GM19239 (cell line): Measurements from ENCODE around the gene STEAP1B.
"Not testable (repeated sequence)": the region's sequence is repeated elsewhere in the genome, so short reads cannot be mapped to it uniquely, and the experiment has no call there.

ENCODE experiments used
- DNase-seq: peaks from one replicate; pipeline ENCODE4 v3.0.0; 2011; ENCODE audit warnings: low spot score; ENCODE audit not compliant: insufficient read length
- FAIRE-seq: peaks from 2 replicates; lab custom pipeline; 2011; peaks lifted over from hg19 to GRCh38; lab: Jason Lieb, UNC

Gene STEAP1B

DNA sequence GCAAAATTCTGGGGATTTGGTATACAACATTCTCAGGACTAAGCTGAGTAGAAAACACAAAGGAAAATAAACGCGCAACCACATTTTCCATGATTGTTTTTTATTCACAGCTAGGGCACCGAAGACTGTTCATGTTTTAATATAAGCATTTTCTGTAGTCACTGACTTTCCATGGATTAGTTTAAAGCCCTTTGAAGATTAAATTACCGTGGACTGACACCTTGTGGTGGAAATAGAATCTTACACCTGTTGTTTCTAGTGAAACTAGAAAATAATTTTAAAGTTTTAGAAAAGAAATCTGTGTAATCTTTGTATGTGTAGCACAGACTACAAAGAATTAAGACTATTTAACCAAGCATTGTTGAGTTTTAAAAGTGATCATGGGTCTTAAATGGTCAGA lies 1.3 kb upstream of the STEAP1B start:
- not testable (repeated sequence) for DNase-seq, FAIRE-seq

DNA sequence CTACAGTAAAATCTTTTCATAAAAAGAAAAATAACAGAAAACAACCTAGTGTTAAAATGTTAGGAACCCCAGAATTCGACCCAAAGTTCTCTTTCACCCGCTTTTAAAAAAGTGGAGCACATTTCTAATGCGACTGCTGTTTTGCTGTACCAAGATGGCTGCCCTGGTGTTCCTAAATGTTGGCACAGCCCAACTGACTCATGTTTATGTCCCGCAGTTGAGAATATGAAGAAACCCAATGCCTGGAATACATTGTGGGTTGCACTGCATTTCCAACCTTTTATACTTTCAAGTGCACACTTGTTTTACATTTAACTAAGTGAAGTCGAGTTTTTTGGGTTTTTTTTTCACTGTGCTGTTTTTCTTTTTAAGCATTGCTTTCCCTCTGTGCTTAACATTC lies 944 bp downstream of the STEAP1B start:
- FAIRE-seq (no peak), DNase-seq (no peak)

DNA sequence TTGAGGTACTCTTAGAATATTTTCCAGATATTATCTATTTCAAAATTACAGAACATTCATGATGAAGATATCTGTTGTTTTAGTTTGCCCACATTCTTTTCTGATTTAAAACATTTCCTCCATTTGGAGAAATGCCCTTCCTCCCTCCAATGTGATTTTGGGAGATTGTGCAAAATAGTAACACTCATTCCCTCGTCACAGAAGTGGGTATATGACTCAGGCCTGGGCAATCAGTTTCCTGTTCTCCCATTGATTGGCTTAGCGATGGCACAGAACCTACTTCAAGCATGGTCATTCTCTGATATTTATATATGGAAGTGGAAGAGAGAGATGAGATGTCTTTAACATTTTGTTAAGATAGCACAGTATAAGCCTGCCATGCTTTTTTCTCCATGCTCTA lies 3.1 kb downstream of the STEAP1B start:
- FAIRE-seq, DNase-seq: not testable (repeated sequence)

DNA sequence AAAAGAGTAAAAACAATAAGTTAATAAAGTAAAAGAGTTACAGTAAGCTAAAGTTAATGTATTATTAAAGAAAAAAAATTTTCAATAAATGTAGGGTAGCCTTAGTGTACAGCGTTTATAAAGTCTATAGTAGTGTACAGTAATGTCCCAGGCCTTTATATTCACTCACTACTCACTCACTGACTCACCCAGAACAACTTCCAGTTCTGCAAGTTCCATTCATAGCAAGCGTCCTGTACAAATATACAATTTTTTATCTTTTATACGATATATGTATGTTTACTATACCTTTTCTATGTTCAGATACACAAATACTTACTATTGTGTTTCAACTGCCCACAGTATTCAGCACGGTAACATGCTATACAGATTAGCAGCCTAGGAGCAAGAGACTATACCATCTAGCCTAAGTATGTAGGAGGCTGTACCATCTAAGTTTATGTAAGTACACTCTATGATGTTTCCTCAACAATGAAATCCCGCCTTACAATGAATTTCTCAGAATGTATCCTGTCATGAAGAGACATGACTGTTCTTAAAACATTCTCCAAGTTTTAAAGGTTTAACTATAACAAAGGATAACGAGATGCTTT lies 3.6 kb downstream of the STEAP1B start:
- not testable (repeated sequence) for DNase-seq, FAIRE-seq

DNA sequence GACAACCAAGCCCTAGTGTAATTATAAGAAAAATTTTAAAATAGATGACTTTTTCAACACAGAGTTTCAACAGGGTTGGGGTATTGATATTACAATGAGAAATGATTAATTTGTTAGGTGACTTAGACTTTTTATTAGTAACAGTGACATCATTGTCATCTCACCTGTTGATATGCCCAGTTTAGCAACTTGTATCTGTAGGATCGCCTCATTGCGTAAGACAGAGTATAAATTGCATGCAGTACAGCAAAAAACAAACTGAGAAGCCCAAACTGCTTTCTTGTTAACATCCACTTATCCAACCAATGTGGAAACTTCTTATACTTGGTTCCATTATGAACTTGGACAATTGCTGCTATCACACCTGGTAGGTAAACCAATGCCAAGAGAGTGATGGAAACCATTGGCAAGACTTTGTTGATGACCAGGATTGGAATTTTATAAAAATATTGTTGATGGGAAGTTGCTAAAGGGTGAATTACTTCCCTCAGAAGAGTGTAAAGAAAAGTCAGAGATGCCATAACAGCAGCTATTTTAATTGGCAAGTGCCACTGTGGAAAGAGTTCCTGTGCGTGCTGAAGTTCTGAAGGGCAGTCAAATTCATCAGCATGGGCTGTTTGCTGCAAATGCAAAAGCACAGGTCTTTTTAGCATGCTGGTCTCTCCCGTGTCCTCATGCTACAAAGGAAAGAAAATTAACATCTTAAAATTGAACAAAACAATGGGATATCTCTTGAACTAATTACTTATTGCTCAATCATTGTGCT lies 6.6 kb downstream of the STEAP1B start:
- not testable (repeated sequence) for DNase-seq, FAIRE-seq

DNA sequence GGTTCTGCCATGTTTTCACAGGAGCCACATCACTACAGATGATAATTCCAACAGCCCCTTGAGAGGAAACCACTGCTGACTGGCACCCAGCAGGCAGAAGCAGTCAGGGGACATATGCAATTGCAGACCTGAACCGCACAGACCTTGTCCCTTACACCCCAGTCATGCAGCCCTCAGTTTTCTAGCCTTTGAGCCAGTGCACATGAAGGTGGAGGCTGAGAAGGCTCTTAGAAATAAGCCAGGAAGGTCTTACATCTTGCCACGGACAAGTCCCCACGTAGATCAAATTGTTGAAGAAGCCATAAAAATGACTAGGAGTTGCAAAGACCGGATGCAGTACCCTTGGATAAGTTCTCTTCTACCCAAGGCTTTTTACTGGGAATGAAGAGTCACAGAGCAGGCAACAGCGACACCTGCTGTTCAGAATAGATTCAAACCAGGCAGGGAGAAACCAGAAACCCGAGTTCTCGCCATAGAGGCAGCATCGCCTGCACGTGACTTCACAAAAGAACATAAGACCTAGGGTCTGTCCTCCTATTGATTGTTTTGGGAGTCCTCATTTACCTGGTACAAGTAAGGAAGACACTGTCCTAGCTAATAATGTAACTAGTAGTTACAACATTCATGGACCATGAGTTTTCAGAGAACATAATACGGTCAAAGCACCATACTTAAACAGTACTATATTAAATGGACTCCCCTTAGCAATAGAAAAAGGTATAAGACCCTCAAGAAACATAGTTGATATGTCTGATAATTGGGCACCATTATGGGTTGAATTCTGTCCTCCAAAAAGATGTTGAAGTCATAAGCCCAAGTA lies 11.1 kb downstream of the STEAP1B start:
- FAIRE-seq (peak; percentile 88), DNase-seq (peak; percentile 44)

DNA sequence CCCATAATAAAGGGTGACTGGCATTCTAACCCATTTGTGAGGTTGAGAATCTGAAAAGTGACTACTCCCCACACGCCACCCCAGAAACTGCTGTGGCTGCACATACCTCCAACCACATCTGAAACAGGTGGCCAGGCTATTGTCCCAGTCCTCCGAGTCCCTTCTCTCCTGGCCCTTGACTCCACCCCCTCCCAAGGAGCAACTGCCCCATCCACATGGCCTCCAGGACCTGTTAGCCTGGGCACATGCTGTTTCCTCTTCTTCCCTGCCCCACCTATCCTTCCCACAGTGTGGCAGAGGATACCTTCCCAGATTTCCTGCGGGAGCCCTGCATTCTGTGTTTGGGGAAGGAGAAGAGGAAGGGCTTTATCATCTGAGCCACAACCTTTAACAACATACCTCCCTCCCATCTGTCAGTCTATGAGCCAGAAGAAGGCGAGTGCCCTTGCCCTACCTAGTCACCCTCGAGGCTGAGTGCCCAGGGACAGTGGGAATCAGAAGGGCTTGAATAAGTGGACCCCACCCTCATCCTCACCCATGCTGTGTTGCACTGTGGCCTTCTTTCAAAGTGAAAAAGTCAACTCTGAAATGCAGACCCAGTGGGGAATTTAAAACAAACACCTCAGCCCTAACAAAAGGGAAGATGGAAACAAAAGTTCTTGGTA lies 11.9 kb downstream of the STEAP1B start:
- no peak for FAIRE-seq
- DNase-seq = no peak

DNA sequence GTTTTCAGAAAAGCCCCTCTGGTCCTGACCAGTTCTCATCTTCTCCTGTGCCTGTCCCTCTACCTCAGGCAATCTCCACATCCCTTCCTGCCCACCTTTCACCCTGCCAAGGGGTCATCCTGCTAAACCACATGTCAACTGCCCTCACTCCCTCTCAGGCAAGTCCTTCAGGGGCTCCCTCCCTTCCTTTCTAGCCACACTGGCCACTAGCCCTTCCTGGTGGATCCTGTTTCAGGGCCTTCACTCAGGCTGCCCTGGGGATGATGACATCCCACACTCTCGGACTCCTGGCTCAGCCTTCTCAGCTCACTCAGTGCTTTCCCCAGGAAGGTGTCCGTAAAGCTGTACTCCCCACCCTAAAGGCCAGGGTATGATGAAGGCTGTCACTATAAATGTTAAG lies 13.4 kb downstream of the STEAP1B start:
- DNase-seq (no peak), FAIRE-seq (no peak)

DNA sequence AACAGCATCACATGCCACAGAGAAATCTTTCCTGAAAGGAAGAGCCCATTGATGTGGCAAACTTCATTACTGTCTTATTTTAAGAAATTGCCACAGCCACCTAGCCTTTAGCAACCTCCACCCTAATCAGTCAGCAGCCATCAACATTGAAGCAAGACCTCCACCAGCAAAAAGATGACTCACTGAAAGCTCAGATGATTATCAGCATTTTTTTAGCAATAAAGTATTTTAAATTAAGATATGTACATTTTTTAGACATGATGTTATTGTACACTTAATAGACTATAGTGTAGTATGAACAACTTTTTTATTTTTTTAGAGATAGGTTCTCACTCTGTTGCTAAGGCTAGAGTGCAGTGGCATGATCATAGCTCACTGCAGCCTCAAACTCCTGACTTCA lies 14.8 kb downstream of the STEAP1B start:
- no peak for DNase-seq
- FAIRE-seq = no peak

DNA sequence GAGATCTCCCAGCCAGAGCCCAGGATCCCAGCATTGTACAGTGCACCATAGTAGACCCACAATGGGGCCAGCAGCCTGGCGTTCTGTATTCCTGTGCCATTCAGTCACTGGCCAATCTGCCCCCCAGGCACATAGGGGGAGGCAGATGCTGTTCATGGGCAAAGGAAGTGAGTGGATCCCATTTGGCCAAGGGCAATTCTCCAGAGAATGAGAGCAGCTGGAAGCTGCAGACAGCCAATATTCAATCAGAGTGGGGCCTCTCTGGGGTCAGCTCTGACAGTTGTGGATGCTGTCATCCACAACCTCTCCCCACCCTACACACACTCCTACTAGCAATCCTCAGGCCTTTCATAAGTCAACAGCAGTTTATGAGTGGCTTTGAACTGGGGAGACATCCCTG lies 17.5 kb downstream of the STEAP1B start:
- DNase-seq (no peak), FAIRE-seq (no peak)

DNA sequence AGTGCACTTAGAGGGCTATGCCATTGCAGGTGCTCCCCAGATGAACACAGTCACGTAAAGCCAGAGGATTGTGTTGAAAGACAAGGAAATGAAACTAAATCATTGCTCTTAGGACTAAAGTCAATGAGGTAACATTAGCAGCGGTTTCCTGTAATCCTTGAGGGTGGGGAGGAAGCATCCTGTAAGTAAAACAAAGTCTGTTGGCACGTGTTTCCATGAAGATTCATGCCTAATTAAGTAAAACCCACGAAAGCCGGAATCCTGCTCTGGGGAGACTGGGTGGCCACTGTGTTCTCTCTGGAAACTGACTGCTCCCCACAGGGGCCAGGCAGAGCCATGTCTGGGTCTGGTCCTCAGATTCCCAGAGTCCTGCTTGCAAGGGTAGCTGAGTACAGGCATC lies 18.3 kb downstream of the STEAP1B start:
- FAIRE-seq (peak; percentile 77), DNase-seq (peak; percentile 17)

DNA sequence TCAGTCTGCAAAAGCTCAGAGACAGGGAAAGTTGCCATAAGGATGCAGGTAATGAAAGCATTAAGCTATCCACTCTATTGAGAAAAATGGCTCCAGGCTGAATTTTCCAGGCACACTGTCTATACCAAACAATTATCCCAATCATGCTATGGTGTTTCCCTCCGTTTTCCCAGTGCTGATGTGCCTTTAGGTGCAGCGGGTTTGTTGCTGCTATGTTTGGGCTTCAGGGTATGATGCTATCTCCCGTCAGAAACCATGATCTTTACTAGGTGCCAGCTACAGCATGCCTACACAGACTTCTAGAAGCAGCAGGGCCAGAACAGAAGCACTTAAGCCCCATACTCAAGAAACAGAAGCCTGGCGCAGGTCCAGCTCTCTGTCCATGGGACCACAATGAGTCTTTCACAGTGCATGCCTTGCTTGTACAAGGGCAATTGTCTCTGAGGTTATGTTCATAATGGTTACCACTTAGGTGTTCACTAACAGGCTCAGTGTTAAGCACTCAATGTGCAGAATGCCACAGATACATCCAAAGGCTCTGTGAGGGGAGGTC lies 19.4 kb downstream of the STEAP1B start:
- DNase-seq = no peak
- FAIRE-seq = no peak

DNA sequence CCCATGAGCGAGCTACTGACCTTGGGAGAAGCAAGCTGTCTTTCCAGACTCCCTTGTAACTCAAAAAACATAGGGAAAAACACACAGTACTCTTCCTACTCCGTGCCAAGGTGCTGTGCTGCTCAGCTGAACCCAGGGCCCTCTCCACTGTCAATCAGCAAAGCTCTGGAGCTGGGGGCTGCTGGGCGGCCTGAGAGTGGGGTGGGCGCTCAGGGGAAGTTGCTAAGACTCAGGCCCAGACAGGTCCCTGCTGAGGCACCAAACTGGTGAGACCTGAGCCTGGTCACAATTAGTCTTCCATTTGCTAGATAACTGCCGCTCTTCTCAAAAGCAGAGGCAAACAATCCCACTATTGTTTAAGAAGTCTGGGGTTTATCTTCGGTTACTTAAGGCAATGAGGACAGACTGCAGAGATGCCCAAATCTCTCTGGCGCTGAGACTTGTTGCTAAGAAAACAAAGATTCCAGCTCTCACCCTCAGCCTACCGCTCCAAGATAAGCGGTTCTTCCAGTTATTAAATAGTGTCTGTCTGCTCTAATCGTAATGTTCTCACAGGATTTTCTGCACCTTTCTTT lies 22.0 kb downstream of the STEAP1B start:
- FAIRE-seq (no peak), DNase-seq (no peak)

DNA sequence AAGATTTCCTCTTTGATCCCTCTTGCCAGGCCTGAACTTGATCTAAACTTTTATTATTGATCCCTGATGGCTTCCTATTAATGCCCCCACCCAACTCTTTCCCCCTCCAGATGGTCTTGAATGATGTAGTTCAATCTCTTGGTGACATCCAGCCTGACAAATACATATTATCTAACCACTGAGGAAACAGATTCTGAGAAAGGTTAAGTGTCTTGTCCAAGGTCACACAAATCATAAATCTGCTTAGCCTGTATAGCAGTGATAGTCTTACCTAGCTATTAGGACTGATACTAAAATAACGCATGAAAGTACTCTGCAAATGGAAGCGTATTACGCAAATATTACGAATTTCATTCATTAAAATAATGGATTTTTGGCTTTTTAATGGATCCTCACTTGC lies 22.7 kb downstream of the STEAP1B start:
- FAIRE-seq (no peak), DNase-seq (no peak)

DNA sequence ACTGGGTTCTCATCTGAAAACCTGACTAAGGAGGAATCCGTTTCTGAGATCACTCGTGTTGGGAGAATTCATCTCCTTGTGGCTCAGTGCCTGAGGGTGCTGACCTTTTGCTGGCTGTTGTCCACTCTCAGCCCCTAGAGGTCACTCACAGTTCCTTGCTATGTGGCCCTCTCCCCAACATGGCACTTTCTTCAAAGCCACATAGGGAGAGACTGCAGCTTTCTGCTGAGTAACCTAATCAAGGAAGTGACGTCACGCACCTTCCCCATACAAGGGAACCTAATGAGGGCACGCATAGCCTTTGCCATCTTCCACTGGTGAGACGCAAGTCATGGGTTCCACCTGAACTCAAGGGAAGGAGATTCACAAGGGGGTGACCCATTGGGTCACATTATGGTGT lies 23.2 kb downstream of the STEAP1B start:
- DNase-seq (no peak), FAIRE-seq (no peak)

DNA sequence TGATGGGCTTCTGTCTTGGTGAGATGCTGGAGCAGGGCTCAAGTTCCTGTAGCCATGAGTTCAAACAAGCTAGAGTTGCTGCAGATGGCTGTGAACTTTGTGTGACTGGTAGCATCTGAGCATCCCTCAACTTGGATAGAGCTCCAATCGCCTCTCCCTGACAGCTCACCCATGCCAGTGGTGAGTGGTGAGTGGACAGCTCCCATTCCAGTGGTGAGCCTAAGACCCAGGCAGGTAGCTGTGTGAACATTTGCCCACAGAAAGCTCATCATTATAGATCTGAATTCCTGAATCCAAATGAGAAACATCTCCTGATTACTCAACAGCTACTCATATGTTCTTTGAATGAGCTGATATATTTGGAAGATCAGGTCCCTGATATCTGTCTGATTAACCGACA lies 25.3 kb downstream of the STEAP1B start:
- FAIRE-seq (no peak), DNase-seq (no peak)

DNA sequence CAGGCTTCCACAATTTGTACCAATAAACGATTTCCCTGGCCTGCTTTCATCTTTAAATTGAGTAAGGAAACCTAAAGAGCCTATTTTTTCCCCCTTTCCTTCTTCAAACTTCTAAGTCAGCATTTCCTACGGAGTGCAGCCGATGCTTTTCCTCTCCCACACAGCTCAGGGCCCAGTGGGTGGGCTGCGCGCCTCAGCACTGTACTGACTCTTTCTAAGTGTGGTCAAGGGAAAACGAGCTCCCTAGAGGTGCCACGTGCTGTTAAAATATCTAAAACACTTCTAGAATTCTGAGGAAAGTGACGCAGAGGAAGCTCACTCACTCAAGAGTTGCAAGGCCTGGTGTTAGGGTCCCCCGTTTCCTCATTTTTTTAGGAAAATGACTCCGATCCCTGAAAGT lies 29.0 kb downstream of the STEAP1B start:
- FAIRE-seq (no peak), DNase-seq (no peak)

DNA sequence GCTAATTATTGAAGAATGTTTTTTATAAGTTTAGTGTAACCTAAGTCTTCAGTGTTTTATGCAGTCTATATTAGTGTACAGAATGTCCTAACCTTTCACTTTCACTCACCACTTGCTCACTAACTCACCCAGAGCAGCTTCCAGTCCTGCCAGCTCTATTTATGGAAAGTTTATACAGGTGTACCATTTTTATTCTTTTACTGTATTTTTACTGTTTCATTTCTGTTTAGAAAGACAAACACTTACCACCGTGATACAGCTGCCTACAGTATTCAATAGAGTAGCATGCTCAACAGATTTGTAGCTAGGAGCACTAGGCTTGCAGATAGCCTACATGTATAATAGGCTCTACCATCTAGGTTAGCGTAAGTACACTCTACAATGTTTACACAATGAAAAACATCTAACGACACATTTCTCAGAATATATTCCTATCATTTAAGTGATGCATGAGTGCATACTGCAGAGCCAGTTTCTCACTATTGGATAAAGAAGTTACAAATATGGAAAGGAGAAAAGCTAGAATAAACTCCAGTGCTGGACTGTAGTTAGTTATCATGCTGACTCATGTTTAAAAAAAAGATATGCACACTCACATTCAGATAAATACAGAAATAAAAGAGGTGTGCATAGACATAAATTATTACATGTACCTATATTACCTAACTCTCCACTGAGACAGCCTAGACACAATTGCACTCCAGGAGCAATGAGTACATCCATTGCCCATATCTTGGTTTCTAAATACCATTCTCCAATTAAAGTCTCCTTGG lies 30.4 kb downstream of the STEAP1B start:
- no peak for FAIRE-seq
- DNase-seq = no peak

DNA sequence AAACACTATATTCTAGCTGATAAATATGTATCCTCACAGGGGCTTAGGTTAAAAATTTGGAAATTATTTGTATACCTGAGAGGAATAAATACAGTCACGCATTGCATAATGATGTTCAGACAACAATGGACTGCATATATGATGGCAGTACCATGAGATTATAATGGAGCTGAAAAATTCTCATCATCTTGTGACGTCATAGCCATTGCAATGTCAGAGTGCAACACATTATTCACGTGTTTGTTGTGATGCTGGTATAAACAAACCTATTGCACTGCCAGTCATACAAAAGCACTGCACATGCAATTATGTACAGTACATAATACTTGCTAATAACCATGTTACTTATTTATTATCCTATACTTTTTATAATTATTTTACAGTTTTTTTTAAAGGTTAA lies 31.4 kb downstream of the STEAP1B start:
- DNase-seq = no peak
- no peak for FAIRE-seq
